Lower lobe of right lung (tissue), 2 donors: ENCODE results near the gene BHLHE40. TPM values are rescaled to one million over a fixed set of nuclear protein-coding genes. Genes with fewer than 3 reads are reported as not detected.

Experiments
- ATAC-seq, 2 donors: fragments of 200-7000 bp; cut with Tn5 transposase; one replicate each; pipeline ENCODE4 v1.9.1; 2020 to 2022; ENCODE audit warnings: mild to moderate bottlenecking in 2 of 2, moderate library complexity in 2 of 2
- DNase-seq: peaks from one replicate; pipeline ENCODE4 v3.0.0-alpha.2; 2020
- H3K27ac ChIP-seq: fragments of 200-600 bp; one replicate; pipeline ENCODE4 v1.8.0; 2022
- H3K27me3 ChIP-seq: fragments of 200-600 bp; one replicate; pipeline ENCODE4 v1.8.0; 2022; ENCODE audit warnings: low read depth
- H3K36me3 ChIP-seq: fragments of 200-600 bp; one replicate; pipeline ENCODE4 v1.8.0; 2022; ENCODE audit warnings: mild to moderate bottlenecking
- H3K4me1 ChIP-seq: fragments of 200-600 bp; one replicate; pipeline ENCODE4 v1.8.0; 2022
- H3K4me3 ChIP-seq: fragments of 200-600 bp; one replicate; pipeline ENCODE4 v1.8.0; 2022; ENCODE audit warnings: mild to moderate bottlenecking
- H3K9me3 ChIP-seq: fragments of 200-600 bp; one replicate; pipeline ENCODE4 v1.8.0; 2022
- intact Hi-C: fragments of 100-400 bp; cut with DNase I; formaldehyde crosslinking; loops from one replicate; pipeline ENCODE4 v1.11.0; 2022
- total RNA-seq: library from RNA; stranded (reverse); fragmentation: NEBNext Ultra II Directional; extraction: Animal tissue kit (Norgen Biotek cat#: 25700); gene quantifications from one replicate; pipeline ENCODE4 v1.2.1, GENCODE V29; 2021
- TF ChIP-seq, protein P1 (sequence below): fragments of 200-600 bp; IDR thresholded peaks from one replicate; pipeline ENCODE4 v1.8.0; 2022; ENCODE audit warnings: antibody characterized with exemption, mild to moderate bottlenecking
- donor health status: DM: no; HTN: yes; CAD: no; lungs with severe emphysema.

Gene BHLHE40
- total RNA-seq, 1 donor from 2014 or later = 84.8 TPM

- no peak for DNase-seq
- Histone ChIP-seq H3K4me3 (no peak overlapping the region), H3K9me3 (no peaks in the 10 kb centered on the region), H3K27me3 (no peaks in the 10 kb centered on the region), H3K36me3 (no peaks in the 10 kb centered on the region), H3K27ac (no peak overlapping the region), H3K4me1 (peaks cover 5% of the 10 kb centered on the region)
- intact Hi-C loops = no loop called here
- TF ChIP-seq, protein P1, sequence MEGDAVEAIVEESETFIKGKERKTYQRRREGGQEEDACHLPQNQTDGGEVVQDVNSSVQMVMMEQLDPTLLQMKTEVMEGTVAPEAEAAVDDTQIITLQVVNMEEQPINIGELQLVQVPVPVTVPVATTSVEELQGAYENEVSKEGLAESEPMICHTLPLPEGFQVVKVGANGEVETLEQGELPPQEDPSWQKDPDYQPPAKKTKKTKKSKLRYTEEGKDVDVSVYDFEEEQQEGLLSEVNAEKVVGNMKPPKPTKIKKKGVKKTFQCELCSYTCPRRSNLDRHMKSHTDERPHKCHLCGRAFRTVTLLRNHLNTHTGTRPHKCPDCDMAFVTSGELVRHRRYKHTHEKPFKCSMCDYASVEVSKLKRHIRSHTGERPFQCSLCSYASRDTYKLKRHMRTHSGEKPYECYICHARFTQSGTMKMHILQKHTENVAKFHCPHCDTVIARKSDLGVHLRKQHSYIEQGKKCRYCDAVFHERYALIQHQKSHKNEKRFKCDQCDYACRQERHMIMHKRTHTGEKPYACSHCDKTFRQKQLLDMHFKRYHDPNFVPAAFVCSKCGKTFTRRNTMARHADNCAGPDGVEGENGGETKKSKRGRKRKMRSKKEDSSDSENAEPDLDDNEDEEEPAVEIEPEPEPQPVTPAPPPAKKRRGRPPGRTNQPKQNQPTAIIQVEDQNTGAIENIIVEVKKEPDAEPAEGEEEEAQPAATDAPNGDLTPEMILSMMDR = no peak
- no peak for ATAC-seq
Measured at GRCh38 chr3:5029715-5030114, 50.5 kb downstream of the BHLHE40 start.

GRCh38 chr3:5030152-5030551 lies 50.9 kb downstream of the BHLHE40 start:
- H3K36me3 ChIP-seq = no peaks in the 10 kb centered on the region
- no peaks in the 10 kb centered on the region for H3K27me3 ChIP-seq
- no peak for ATAC-seq
- peaks cover 9% of the 10 kb centered on the region for H3K4me1 ChIP-seq
- no peak for DNase-seq
- H3K9me3 ChIP-seq = no peaks in the 10 kb centered on the region
- TF ChIP-seq, protein P1 = no peak
- H3K27ac ChIP-seq = no peak overlapping the region
- H3K4me3 ChIP-seq = no peak overlapping the region
- intact Hi-C loops = no loop called here

DNA sequence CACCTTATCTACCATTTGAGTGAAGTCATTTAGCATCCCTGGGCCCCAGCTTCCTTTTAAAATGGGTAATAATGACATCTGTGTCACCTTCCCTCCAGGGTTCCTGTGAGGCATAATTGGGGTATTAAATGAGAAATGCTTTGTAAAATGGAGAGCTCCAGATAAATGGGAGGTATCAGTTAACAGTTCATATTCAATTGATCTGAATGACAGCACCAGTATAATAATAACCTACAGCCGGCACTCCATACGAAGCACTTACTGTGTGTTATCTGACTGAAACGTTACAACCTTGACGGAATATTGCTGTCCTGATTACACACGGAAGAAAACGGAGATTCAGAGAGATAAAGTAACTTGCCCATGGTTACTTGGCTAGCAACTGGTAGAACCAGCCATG lies 53.6 kb downstream of the BHLHE40 start:
- no peaks in the 10 kb centered on the region for H3K9me3 ChIP-seq
- intact Hi-C loops = no loop called here
- DNase-seq = no peak
- no peaks in the 10 kb centered on the region for H3K27me3 ChIP-seq
- TF ChIP-seq, protein P1 = no peak
- H3K27ac ChIP-seq = peak overlapping the region; percentile 18
- no peak overlapping the region for H3K4me3 ChIP-seq
- ATAC-seq = no peak
- H3K36me3 ChIP-seq = no peaks in the 10 kb centered on the region
- H3K4me1 ChIP-seq = peaks cover 4% of the 10 kb centered on the region

Other genes starting within 250 kb of the BHLHE40 start
- 90.6 TPM for gene ARL8B, start 142.9 kb downstream of the BHLHE40 start, total RNA-seq
- 76.5 TPM for gene EDEM1, start 208.3 kb downstream of the BHLHE40 start, total RNA-seq